ENCODE data around the gene ADIRF. TPM values are rescaled to one million over a fixed set of nuclear protein-coding genes. Genes with fewer than 3 reads are reported as not detected.
"Not testable (repeated sequence)": the region's sequence is repeated elsewhere in the genome, so short reads cannot be mapped to it uniquely, and the experiment has no call there.

Gene ADIRF
- total RNA-seq, 1 experiment from 2014 or later = not detected

GRCh38 chr10:86972613-86973380 lies 4.5 kb downstream of the ADIRF start:
- peaks cover 36% of the 10 kb centered on the region for H3K4me1 Mint-ChIP-seq (ENCODE audit: low read depth, unreplicated experiment)
- Histone ChIP-seq H3K36me3 (ENCODE audit: control insufficient read depth, insufficient read depth, low read length) (no peaks in the 10 kb centered on the region), H3K27me3 (replicated peaks; ENCODE audit: control insufficient read depth, insufficient read depth, low read length) (no peaks in the 10 kb centered on the region), H3K9me3 (no peaks in the 10 kb centered on the region), H3K4me3 (ENCODE audit: low read depth, low read length) (no peak overlapping the region), H3K4me1 (peaks cover 46% of the 10 kb centered on the region)
- ChIA-PET CTCF (no interaction called here), POLR2A (no interaction called here)
- no peak for DNase-seq
- H3K27ac Mint-ChIP-seq (ENCODE audit: unreplicated experiment) = peak overlapping the region; percentile 83
- H3K4me3 Mint-ChIP-seq (ENCODE audit: unreplicated experiment) = peak overlapping the region; percentile 96
- BruUV-seq (replicated peaks) = no TSS peak
- intact Hi-C loops (cut with micrococcal nuclease; ENCODE audit: unreplicated experiment) = loop anchor here (5.0 kb wide), 2 partner anchors 55 to 230 kb away; no protein-coding TSS in a partner anchor
- H3K36me3 Mint-ChIP-seq (ENCODE audit: insufficient read depth, unreplicated experiment) = peaks cover 34% of the 10 kb centered on the region
- TF ChIP-seq CTCF (IDR thresholded peaks at IDR 0.05; ENCODE audit: insufficient read depth in 1 of 2, low read depth in 1 of 2, low read length in 1 of 2, severe bottlenecking in 1 of 2, unreplicated experiment in 1 of 2) = no peak
- no peaks in the 10 kb centered on the region for H3K27me3 Mint-ChIP-seq (ENCODE audit: insufficient read depth, unreplicated experiment)
- no peaks in the 10 kb centered on the region for H3K9me3 Mint-ChIP-seq (ENCODE audit: unreplicated experiment)

GRCh38 chr10:86974484-86974883 lies 6.2 kb downstream of the ADIRF start:
- no TSS peak for BruUV-seq (replicated peaks)
- peak; percentile 51 to 62 for DNase-seq
- Mint-ChIP-seq H3K4me1 (ENCODE audit: low read depth, unreplicated experiment) (peaks cover 45% of the 10 kb centered on the region), H3K9me3 (ENCODE audit: unreplicated experiment) (no peaks in the 10 kb centered on the region), H3K27me3 (ENCODE audit: insufficient read depth, unreplicated experiment) (no peaks in the 10 kb centered on the region), H3K36me3 (ENCODE audit: insufficient read depth, unreplicated experiment) (peaks cover 34% of the 10 kb centered on the region), H3K27ac (ENCODE audit: unreplicated experiment) (peak overlapping the region; percentile 83), H3K4me3 (ENCODE audit: unreplicated experiment) (peak overlapping the region; percentile 67)
- intact Hi-C loops (cut with micrococcal nuclease; ENCODE audit: unreplicated experiment) = loop anchor here (5.0 kb wide), 2 partner anchors 53 to 228 kb away; no protein-coding TSS in a partner anchor
- ChIA-PET CTCF (interaction anchor here (0.6 kb wide), 1 partner anchor 232 kb away, joined by 3 read pairs; no protein-coding TSS in a partner anchor), POLR2A (no interaction called here)
- no peak overlapping the region for H3K4me3 ChIP-seq (ENCODE audit: low read depth, low read length)
- H3K4me1 ChIP-seq = peaks cover 45% of the 10 kb centered on the region
- H3K9me3 ChIP-seq = no peaks in the 10 kb centered on the region
- no peaks in the 10 kb centered on the region for H3K36me3 ChIP-seq (ENCODE audit: control insufficient read depth, insufficient read depth, low read length)
- H3K27me3 ChIP-seq (replicated peaks; ENCODE audit: control insufficient read depth, insufficient read depth, low read length) = no peaks in the 10 kb centered on the region
- TF ChIP-seq CTCF (IDR thresholded peaks at IDR 0.05; ENCODE audit: insufficient read depth in 1 of 2, low read depth in 1 of 2, low read length in 1 of 2, severe bottlenecking in 1 of 2, unreplicated experiment in 1 of 2) = no peak

GRCh38 chr10:86976362-86977056 lies 8.2 kb downstream of the ADIRF start:
- Mint-ChIP-seq H3K4me3 (ENCODE audit: unreplicated experiment) (no peak overlapping the region), H3K4me1 (ENCODE audit: low read depth, unreplicated experiment) (peaks cover 50% of the 10 kb centered on the region)

DNA sequence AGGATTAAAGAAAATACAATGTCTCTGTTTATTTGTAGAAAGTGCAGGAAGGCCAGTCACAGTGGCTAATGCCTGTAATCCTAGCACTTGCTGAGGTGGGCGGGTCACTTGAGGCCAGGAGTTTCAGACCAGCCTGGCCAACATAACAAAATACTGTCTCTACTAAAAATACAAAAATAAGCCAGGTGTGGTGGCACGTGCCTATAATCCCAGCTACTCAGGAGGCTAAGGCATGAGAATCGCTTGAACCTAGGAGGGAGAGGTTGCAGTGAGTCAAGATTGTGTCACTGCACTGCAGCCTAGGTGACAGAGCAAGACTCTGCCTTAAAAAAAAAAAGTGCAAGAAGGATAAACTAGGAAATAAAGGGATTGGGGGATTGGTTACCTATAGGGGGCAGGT lies 10.2 kb downstream of the ADIRF start:
- H3K36me3 Mint-ChIP-seq (ENCODE audit: insufficient read depth, unreplicated experiment); H3K27me3 Mint-ChIP-seq (ENCODE audit: insufficient read depth, unreplicated experiment); H3K4me3 ChIP-seq (ENCODE audit: low read depth, low read length); H3K36me3 ChIP-seq (ENCODE audit: control insufficient read depth, insufficient read depth, low read length); DNase-seq; H3K4me3 Mint-ChIP-seq (ENCODE audit: unreplicated experiment); H3K9me3 ChIP-seq; CTCF ChIA-PET; H3K27me3 ChIP-seq (replicated peaks; ENCODE audit: control insufficient read depth, insufficient read depth, low read length); intact Hi-C loops (cut with micrococcal nuclease; ENCODE audit: unreplicated experiment); H3K9me3 Mint-ChIP-seq (ENCODE audit: unreplicated experiment); H3K27ac Mint-ChIP-seq (ENCODE audit: unreplicated experiment); BruUV-seq (replicated peaks); POLR2A ChIA-PET: not testable (repeated sequence)
- peaks cover 31% of the 10 kb centered on the region for H3K4me1 Mint-ChIP-seq (ENCODE audit: low read depth, unreplicated experiment)
- peaks cover 21% of the 10 kb centered on the region for H3K4me1 ChIP-seq

More at GRCh38 chr10:86976362-86977056, 8.2 kb downstream of the ADIRF start:
- peaks cover 20% of the 10 kb centered on the region for H3K36me3 Mint-ChIP-seq (ENCODE audit: insufficient read depth, unreplicated experiment)
- intact Hi-C loops (cut with micrococcal nuclease; ENCODE audit: unreplicated experiment) = no loop called here
- Histone ChIP-seq H3K36me3 (ENCODE audit: control insufficient read depth, insufficient read depth, low read length) (no peaks in the 10 kb centered on the region), H3K27me3 (replicated peaks; ENCODE audit: control insufficient read depth, insufficient read depth, low read length) (no peaks in the 10 kb centered on the region), H3K9me3 (no peaks in the 10 kb centered on the region), H3K4me1 (peaks cover 36% of the 10 kb centered on the region), H3K4me3 (ENCODE audit: low read depth, low read length) (no peak overlapping the region)
- BruUV-seq (replicated peaks) = no TSS peak
- ChIA-PET POLR2A (no interaction called here), CTCF (no interaction called here)
- no peaks in the 10 kb centered on the region for H3K27me3 Mint-ChIP-seq (ENCODE audit: insufficient read depth, unreplicated experiment)
- TF ChIP-seq CTCF (IDR thresholded peaks at IDR 0.05; ENCODE audit: insufficient read depth in 1 of 2, low read depth in 1 of 2, low read length in 1 of 2, severe bottlenecking in 1 of 2, unreplicated experiment in 1 of 2) = no peak
- no peak overlapping the region for H3K27ac Mint-ChIP-seq (ENCODE audit: unreplicated experiment)
- no peak for DNase-seq
- H3K9me3 Mint-ChIP-seq (ENCODE audit: unreplicated experiment) = no peaks in the 10 kb centered on the region
